Kasumi-1 (cell line): ENCODE results near the gene SPINDOC.
"Not testable (repeated sequence)": the region's sequence is repeated elsewhere in the genome, so short reads cannot be mapped to it uniquely, and the experiment has no call there.

ENCODE experiments used
- DNase-seq, 2 experiments: peaks; one replicate each; lab custom pipeline; 2025; lab: John Stamatoyannopoulos, UW

Gene SPINDOC, protein sequence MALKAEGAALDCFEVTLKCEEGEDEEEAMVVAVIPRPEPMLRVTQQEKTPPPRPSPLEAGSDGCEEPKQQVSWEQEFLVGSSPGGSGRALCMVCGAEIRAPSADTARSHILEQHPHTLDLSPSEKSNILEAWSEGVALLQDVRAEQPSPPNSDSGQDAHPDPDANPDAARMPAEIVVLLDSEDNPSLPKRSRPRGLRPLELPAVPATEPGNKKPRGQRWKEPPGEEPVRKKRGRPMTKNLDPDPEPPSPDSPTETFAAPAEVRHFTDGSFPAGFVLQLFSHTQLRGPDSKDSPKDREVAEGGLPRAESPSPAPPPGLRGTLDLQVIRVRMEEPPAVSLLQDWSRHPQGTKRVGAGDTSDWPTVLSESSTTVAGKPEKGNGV

DNA sequence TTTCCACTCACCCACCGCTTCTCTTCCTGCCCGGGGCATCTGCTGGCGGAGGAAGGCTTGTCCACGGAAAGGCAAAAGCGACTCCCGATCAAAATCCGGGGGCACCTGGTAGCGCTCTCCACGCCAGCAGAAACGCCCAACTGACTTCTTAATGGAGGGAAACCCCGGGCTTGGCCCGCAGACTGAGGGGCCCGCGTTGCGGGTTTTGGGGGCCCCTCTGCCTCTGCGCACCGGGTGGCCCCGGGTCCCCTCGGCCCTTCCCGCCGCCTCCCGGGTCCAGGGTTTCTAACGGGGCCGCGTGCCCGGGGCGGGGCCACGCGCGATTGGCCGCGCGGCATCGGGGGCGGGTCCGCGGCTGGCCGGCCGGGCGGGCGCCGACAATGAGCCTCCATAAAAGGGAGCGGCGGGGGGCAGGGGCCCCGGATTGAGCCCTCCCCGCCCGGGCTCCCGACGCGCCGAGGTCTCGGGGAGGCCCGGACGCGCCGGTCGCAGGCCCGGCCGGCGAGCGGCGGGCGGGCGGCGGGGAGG, at the start of gene SPINDOC:
Gene SPINDOC, plus strand, starts transcription at position 422 of the 528 bp plus-strand sequence. CDS start 231 bp downstream, outside the sequence.
- peak; percentile 42 to 50 for DNase-seq

DNA sequence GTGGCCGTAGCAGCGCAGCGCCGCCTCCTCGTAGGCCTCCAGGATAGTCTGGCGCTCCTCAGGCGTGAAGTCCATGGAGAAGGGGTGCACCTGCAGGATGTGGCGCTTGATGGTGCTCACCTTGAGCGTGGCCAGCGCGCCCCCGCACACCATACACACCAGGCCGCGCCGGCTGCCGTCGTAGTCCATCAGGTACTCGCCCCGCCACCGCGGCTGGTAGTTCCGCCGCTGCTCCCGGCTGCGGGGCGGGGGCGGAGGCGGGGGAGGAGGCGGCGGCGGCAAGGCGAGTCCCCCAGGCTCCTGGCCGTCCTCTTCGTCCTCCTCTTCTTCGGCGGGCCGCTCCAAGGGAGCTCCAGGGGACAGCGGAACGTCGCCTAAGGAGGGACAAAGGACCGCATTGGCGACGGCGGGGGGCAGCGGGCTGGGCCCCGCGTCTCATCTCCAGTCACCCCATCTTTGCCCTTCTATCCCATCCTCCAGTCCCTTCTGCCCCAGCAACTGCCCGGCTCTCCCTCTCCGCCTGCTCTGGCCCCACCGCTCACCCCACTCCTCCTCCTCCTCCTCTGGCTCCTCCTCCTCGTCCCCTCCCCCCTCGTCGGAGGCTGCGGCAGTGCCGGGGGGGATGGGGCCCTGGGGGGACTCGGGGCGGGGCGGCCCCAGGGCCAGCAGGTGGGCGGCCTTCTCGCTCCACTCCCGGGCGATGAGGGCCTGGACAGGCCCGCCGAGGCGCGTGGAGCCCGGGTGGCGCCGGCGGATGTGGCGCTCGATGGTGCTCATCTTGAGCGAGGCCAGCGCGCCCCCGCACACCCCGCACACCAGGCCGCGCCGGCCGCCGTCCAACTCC, 49.5 kb upstream of the SPINDOC start:
- no peak for DNase-seq

DNA sequence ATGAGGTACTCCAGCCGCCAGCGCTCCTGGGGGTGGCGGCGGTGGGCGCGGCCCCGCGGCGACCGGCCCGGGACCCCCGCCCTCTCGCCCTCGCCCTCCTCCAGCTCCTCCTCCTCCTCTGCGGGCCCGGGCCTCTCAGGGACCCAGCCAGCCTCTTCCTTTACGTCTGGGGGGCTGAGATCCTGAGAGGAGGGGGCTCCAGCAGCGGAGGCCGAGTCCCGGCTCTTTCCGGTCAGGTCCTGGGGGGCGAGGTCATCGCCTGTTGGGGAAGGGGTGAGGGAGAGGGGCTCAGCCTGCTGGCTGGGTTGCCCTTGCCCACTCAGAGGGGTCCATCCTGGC, 48.9 kb upstream of the SPINDOC start:
- DNase-seq: no peak

DNA sequence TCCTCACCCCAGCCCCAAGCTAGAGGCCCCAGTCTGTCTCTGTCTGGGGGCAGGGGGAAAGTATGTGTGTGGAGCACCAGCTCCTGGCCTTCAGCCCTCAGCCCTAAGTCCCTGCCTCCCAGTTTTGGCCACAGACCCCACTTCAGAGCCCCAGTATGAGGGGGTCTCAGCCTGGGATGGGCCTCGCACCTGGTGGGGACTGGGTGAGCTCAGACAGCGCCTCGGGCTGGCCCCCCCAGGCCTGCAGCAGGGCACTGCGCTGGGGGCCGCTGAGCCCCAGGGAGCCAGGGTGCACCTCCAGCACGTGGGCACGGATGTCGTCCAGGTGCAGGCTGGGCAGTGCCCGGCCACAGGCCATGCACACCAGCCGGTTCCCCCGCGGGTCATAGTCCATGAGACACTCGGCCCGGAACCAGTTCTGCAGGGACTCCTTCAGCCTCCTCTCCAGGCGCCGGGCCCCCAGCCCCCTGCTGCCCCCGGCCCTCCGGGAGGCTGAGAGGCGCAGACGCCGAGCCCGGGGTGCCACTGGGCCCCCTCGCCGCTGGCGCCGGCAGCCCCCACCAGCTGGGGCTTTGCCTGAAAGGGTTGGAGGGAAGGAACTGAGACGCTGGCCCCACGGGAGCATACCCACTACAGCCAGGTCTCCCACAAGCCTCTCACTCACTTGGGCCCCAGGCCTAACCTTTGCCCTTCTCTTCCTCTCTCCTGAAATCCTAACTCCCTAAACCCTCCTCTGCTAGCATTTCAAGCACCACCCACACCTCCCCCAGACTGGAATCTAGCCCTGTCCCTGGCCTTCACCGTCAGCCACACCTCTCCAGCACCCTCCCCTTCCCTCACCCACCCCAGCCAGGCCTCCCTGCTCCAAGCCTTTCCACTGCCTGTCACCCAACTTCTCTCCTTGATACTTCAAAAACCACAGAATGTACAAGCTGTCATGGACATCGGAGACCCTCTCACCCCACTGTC, 48.3 kb upstream of the SPINDOC start:
- DNase-seq: no peak

DNA sequence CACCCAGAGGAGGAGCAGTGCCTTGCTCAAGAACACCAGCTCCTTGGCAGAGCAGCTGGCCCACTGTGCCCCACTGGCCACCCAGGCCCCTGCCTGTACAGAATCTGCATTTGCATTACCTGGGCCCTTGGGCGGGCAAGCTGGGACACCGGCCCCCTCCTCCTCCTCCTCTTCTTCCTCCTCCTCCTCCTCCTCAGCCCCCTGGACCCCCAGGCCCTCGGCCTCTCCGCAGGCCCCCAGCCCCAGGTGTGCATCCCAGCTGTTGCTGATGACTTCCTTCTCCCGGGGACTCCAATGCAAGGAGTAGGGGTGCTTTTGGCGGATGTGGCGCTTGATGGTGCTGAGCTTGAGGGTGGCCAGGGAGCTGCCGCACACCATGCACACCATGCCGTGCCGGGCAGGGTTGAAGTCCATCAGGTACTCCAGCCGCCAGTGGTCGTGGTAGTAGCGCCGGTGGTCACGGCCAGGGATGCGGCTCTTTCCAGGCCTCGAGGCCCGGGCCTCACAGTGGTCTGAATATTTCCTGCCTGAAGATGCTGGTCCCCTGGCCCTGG, 47.5 kb upstream of the SPINDOC start:
- DNase-seq: no peak

DNA sequence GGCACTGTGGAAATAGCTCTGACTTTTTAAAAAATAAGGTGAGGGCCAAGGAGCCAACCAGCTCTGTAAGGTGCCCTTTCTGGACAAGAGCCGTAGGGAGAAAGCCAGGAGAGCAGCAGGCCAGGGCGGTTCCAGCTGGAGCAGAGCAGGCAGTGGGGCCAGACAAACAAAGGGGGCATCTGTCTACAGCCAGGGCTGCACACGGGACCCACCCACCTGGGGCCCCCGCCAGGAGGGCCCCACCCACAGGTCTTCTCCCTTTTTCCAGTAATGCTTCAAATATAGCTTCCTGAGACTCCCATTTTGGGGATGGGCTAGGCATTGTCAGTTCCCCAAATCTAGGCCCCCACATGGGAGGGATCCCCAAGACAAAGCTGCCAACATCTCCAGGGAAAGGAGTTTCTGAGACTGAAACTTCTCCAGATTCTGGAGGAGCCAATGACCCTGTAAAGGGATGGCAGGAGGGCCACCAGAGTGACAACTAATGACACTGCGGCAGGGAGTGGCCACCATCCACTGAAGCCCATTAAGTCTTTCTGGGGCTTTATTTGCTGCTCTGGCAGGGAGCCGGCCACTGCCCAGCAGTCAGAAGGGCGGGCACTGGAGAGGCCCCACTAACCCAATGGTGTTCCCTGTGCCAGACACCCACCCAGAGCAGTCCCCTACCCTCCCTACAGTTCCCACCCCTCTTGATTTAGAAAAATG, 46.6 kb upstream of the SPINDOC start:
- DNase-seq: no peak

DNA sequence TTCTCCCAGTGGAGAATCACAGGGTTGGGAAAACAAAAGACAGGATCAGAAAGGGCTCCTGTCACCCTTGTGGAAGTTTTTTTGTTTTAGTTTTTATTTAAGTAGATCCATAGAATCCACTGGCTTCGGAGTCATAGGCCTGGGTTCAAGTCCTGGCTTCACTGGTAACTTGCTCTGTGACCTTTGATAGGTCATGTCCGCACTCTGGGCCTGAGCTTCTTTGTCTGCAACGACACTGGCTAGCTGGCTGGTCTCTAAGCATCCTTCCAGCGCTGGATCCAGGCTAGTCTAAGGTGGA, 46.0 kb upstream of the SPINDOC start:
- no peak for DNase-seq

DNA sequence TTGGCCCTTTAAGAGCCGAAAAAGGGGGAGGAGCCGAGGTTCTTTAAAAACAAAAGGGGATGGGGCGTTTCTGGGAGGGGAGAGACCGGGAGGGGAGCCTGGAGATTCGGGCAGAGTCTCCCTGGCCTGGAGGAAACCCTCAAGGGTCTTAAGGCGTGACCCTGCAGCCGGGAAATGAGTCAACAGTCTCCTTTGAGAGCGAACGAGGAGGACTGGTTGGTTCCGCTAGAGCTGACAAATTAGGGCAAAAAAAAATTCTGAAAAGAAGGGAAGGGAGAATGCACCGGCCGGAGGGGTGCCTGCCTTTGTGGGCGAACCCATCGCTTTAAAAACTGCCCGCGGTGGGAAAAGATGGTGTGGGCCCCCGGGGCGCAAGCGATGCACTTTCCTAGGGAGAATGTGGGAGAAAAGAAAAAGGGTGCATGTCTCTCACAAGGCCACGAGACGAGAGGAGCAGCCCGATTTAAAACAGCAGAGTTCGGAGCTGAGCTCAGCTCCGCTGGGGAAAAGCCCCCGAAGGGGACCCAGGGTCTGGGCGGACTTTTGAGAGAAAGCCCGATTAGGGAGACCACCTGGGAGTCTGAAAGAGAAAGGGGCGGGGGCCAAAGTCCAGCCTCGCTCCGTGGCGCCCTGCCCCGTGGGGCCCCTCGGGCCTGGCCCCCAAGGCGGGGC, 45.6 kb upstream of the SPINDOC start:
- peak; percentile 66 to 85 for DNase-seq

DNA sequence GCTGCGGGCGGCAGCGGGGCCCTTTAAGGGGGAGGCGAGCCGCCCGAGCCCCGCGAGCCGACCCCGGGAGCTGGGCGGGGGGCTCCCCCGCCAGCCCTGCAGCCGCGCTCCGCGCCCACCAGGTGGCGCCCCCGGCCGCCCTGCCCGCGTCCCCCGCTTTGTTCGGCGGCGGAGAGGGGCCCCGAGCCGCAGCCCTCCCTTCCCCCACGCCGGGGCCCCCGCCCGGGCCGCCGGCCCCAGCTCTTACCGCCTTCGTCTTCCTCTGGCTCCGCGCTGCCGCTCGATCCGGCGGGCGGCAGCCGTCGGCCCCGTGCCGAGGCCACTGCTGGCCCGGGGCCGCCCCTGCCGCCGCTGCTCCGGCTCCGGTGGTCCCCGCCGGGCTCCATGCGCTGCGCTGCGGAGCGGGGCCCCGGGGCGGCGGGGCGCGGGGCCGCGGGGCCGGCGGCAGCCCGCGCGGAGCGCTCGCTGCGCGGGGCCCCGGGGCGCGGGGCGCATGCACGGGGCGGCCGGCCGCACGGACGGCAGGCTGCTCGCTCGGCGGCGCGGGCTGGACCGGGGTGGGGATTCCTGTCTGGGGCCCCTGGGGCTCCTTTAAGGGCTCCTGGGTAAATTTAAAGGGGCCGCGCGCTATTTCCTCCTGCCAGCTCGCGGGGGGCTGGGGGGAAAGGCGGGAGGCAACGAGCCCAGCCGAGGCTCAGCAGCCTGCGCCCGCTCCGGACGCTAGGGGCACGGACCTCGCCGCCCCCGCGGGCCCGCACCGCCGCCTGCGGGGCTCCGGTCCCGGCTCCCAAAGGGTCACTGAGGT, 44.8 kb upstream of the SPINDOC start, which contains the start of gene ZFTA:
Gene ZFTA, minus strand, starts transcription at position 539 of the 805 bp plus-strand sequence. Its CDS starts 153 bp downstream, at position 386.
- peak; percentile 27 to 45 for DNase-seq

DNA sequence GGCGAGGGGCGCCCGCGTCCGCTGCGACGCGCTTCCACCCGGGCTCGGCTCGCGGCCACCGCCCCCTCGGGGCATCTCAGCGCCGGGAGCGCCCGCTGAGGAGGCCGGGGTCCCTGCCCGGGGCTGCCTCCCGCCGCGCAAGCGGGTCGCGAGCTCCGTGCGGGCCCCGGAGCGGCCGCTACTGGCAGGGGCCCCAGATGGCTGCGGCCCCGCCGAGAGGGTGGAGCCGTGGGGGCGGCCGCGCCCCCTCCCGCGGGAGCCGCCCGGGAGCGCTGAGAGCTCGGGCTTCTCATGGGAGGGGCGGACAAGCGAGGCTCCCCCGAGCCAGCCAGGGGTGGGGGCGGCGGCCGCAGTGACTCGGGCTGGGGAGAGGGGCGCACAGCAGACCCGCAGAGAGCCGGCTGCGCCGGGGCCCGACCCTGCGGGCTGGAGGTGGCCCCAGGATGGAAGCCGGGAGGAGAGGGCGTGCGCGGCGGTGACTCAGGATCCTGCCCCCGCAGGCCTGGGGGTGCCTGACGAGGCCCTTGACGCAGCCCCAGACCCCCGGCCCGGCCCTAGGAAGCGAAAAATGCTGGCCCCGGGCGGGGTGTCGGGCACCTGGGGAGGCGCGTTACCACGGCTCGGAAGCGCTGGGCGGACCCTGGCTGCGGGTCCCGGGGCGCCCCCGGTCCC, 44.1 kb upstream of the SPINDOC start:
- DNase-seq: no peak

DNA sequence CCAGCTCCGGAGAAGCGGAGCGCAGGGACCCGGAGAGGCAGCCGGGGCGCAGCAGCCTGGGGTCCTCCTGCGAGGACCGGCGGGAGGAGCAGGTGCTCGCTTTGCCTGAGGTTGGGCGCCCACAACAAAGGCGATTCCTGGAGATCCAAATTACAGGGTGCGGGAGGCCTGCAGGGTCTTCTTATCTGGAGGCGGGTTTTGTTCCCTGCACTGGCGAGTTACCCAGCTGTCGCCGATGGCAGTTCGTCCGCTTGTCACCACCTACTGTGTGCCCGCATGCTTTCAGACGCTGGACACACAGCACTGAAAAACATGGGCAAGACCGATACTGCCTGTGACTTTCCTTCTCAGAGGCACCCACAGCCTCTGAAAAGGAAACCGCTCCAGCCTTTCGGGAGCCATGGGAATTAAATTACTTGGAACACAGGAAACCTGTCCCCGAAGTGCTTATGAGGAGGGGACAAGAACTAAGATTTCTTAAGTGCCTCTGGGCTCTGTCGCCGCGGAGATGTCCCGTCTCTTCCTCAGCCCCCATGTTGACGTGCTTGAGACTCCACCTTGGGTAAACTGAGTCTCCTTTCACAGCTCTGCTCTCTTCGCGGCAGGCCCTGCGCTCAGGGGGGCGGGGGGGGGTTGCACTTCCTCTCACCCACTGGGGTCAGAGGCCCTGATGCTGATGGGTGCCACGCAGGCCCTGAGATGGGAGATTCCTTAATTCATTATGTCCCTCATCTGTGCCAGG, 43.4 kb upstream of the SPINDOC start:
- no peak for DNase-seq

DNA sequence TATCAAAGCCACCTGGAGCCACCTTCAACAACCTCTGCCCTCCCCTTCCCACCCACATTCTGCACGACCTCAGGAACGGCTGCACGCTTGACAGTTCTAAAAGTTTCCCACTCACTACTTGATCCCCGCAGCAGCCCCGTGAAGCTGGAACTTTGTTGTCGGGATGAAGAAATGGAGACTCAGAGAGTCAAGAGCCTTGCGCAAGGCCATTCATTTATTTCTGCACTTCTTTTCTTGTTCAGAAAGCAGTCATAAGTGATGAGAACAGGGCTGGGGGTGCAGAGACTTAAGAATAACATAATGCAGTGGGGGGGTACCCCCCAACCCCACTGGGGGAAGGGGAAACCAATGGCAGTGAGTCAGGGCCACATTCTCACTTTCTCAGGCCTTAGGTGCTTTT, 42.5 kb upstream of the SPINDOC start:
- DNase-seq: no peak

DNA sequence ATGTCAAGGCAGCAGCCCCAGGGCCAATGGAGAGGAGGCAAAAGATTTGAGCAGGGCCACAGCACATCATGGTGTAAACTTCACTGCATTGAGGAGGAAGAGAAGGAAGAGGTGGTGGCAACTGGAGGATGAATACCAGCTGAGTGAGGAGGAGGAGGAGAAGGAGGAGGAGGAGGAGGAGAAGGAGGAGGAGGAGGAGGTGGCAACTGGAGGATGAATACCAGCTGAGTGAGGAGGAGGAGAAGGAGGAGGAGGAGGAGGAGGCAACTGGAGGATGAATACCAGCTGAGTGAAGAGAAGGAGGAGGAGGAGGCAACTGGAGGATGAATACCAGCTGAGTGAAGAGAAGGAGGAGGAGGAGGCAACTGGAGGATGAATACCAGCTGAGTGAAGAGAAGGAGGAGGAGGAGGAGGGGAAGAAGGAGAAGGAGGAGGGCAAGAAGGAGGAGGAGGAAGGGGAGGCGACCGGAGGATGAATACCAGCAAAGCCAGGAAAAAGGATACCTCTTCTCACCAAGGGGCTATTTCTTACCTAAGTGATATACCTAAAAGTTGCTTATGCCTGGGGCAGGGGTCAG, 41.4 kb upstream of the SPINDOC start:
- DNase-seq: not testable (repeated sequence)

DNA sequence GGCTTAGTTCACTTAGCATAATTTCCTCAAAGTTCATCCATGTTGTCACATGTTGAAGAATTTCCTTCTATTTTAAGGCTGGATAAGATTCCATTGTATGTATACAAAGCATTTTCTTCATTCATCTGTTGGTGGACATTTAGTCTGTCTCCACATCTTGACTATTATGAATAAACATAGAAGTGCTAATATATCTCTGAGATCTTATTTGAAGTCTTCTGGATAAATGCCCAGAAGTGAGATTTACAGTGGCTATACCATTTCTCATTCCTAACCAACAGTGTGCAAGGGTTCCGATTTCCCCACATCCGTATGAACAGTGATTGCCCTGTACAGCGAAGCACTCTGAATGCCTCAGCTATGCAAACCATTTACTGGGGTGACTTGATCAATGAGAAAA, 38.1 kb upstream of the SPINDOC start:
- DNase-seq: no peak

DNA sequence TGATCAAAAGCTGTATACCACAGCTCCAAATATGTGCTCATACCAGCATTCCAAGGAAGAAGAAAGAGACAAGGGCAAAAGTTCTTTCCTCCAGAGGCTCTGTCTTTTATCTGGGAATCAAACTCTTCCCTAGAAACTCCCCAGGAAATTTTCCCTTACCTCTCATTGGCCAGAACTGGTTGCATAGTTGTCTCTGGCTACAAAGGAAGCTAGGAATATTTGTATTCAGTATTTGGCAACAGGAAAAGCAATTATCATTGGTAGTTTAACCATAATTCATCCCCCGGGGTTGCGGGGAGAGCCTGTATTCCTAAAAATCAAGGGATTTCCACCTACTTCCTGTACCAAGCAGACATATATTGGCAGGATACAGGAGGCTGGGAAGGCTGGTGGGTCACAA, 34.2 kb upstream of the SPINDOC start:
- DNase-seq: no peak

DNA sequence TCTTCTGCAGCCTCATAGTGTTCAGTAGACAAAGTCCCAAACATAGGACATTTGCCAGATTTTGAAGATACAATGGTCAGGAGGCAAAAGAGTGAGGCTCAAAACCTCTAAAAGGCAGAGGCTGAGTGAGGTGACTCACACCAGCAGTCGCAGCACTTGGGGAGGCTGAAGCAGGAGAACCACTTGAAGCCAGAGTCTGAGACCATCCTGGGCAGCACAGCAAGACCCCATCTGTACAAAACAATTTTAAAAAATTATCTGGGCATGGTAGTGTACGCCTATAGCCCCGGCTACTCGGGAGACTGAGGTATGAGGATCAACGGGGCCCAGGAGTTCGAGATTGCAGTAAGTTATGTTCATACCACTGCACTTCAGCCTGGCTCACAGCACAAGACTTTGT, 30.5 kb upstream of the SPINDOC start:
- DNase-seq: no peak

DNA sequence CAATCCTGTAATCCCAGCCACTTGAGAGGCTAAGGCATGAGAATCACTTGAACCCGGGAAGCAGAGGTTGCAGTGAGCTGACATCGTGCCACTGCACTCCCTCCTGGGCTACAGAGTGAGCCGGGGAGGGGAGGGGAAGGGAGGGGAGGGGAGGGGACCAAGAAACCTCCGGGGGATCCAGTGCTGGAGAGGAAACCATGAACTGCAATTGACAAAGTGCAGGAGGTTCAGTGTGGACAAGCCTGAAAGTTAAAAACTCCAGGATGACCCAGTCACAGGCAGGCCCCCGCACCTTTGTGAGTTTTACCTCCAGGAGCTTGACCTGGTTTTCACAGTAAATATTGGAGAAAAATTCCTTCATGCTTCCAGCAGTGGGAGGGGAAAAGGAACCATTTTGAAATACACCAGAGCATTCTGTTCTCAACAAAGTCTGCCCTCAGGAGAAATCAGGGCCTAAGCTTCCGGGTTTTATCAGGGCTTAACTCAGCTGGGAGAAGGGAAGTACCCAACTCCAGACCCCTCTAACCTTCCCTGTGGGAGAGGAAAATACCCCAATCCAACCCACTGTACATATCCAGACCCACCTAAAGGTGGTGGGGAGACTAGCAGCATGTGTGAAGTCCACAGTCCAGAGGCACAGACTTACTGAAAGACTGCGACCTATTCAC, 29.2 kb upstream of the SPINDOC start:
- no peak for DNase-seq
